B cell (primary cell): ENCODE data around the gene PHF13. TPM values are rescaled to one million over a fixed set of nuclear protein-coding genes. Genes with fewer than 3 reads are reported as not detected.

Experiments
- ATAC-seq: fragments of 200-7000 bp; cut with Tn5 transposase; one replicate; pipeline ENCODE4 v1.10.0; 2021; ENCODE audit warnings: low read depth, mild to moderate bottlenecking, moderate number of reproducible peaks, moderate library complexity
- CTCF ChIA-PET: fragments of 350-600 bp; sonication (Branson Sonifier 250); formaldehyde crosslinking; loops from one replicate; lab custom pipeline; 2021; ENCODE audit warnings: antibody characterized with exemption, inconsistent platforms; lab: Charles Lee
- POLR2A ChIA-PET: fragments of 350-600 bp; sonication (Branson Sonifier 250); formaldehyde crosslinking; loops from one replicate; lab custom pipeline; 2021; ENCODE audit warnings: antibody characterized with exemption; lab: Charles Lee
- DNase-seq: peaks from one replicate; pipeline ENCODE4 v3.0.0; 2013
- H2AFZ ChIP-seq: 2 replicates; pipeline ENCODE4 v1.6.1; 2012; ENCODE audit warnings: mild to moderate bottlenecking, low read depth, low read length; ENCODE audit not compliant: insufficient read depth, poor library complexity, severe bottlenecking
- H3K27ac ChIP-seq, 2 donors: 1 replicate in 1 of 2; 2 replicates in 1 of 2; pipeline ENCODE4 v1.5.1; 2012 to 2013; ENCODE audit warnings: low read length in 2 of 2, mild to moderate bottlenecking in 2 of 2, moderate library complexity in 1 of 2
- H3K27me3 ChIP-seq, 4 experiments: fragments of 200-600 bp in 1 of 4; sonication (generic) in 1 of 4; replicated peaks in 1 of 4; 1 replicate in 2 of 4; 2 replicates in 2 of 4; pipeline versions ENCODE4 v1.6.1 to v1.7.0; 2013 to 2016; ENCODE audit warnings: low read length in 3 of 4, mild to moderate bottlenecking in 2 of 4, mixed read lengths in 1 of 4, moderate library complexity in 1 of 4; ENCODE audit not compliant: insufficient read depth in 4 of 4, control insufficient read depth in 3 of 4; ENCODE audit errors: control extremely low read depth in 1 of 4
- H3K36me3 ChIP-seq, 2 experiments: replicated peaks in 1 of 2; 1 replicate in 1 of 2; 2 replicates in 1 of 2; pipeline versions ENCODE4 v1.6.1 to v1.7.1; 2013; ENCODE audit warnings: low read length in 1 of 2; ENCODE audit not compliant: insufficient read depth in 2 of 2, control insufficient read depth in 1 of 2; ENCODE audit errors: control extremely low read depth in 1 of 2, extremely low read depth in 1 of 2
- H3K4me1 ChIP-seq, 2 donors: fragments of 200-600 bp in 1 of 2; sonication (generic) in 1 of 2; 1 replicate in 1 of 2; 2 replicates in 1 of 2; pipeline versions ENCODE4 v1.5.1 to v1.6.1; 2013 to 2017; ENCODE audit warnings: low read length in 2 of 2; ENCODE audit not compliant: control insufficient read depth in 2 of 2, insufficient read depth in 2 of 2
- H3K4me2 ChIP-seq: replicated peaks from 2 replicates; pipeline ENCODE3; 2012; ENCODE audit warnings: mild to moderate bottlenecking, low read depth, low read length; ENCODE audit not compliant: poor library complexity, severe bottlenecking
- H3K4me3 ChIP-seq, 5 experiments: fragments of 200-600 bp in 1 of 5; sonication (generic) in 1 of 5; 1 replicate in 3 of 5; 2 replicates in 2 of 5; pipeline versions ENCODE4 v1.5.1 to v1.7.0; 2011 to 2016; ENCODE audit warnings: low read length in 4 of 5, mild to moderate bottlenecking in 4 of 5, low read depth in 2 of 5, control low read depth in 1 of 5, moderate library complexity in 1 of 5; ENCODE audit not compliant: insufficient read depth in 1 of 5; ENCODE audit errors: control extremely low read depth in 1 of 5, extremely low read depth in 1 of 5
- H3K79me2 ChIP-seq: fragments of 200-600 bp; sonication (generic); one replicate; pipeline ENCODE4 v1.6.0; 2016; ENCODE audit warnings: low read length; ENCODE audit not compliant: control insufficient read depth, insufficient read depth
- H3K9ac ChIP-seq: fragments of 200-600 bp; sonication (generic); 2 replicates; pipeline ENCODE4 v1.6.1; 2017; ENCODE audit warnings: mild to moderate bottlenecking, low read length, moderate library complexity
- H3K9me3 ChIP-seq, 3 donors: one replicate each; pipeline versions ENCODE4 v1.6.1 to v1.7.1; 2013; ENCODE audit warnings: low read length in 2 of 3; ENCODE audit not compliant: control insufficient read depth in 2 of 3, insufficient read depth in 1 of 3; ENCODE audit errors: control extremely low read depth in 1 of 3
- H4K20me1 ChIP-seq: 2 replicates; pipeline ENCODE4 v1.6.0; 2012; ENCODE audit warnings: mild to moderate bottlenecking, low read length; ENCODE audit not compliant: insufficient read depth, control insufficient read depth, poor library complexity, severe bottlenecking
- H3K27ac Mint-ChIP-seq: one replicate; pipeline ENCODE4 v1.8.0; 2021; ENCODE audit warnings: mixed read lengths
- H3K27me3 Mint-ChIP-seq: one replicate; pipeline ENCODE4 v1.8.0; 2021; ENCODE audit warnings: mixed read lengths
- H3K4me1 Mint-ChIP-seq: one replicate; pipeline ENCODE4 v1.8.0; 2021; ENCODE audit warnings: mixed read lengths
- H3K4me3 Mint-ChIP-seq: one replicate; pipeline ENCODE4 v1.8.0; 2021; ENCODE audit warnings: mixed read lengths
- H3K9me3 Mint-ChIP-seq: one replicate; pipeline ENCODE4 v1.8.0; 2022; ENCODE audit warnings: mixed read lengths; ENCODE audit not compliant: insufficient read depth
- EZH2 ChIP-seq: IDR thresholded peaks from 2 replicates; pipeline ENCODE4 v1.6.1; 2012; ENCODE audit warnings: borderline replicate concordance, low read depth, mild to moderate bottlenecking, moderate library complexity, low read length; ENCODE audit not compliant: insufficient read depth, poor library complexity, severe bottlenecking
- WGBS: methylation state at CpG from one replicate; pipeline ENCODE4 v1.1.5; 2013; ENCODE audit warnings: missing lambda C conversion rate; ENCODE audit not compliant: insufficient coverage; 5-methylcytosine and 5-hydroxymethylcytosine counted together
- intact Hi-C: fragments of 100-400 bp; cut with micrococcal nuclease; formaldehyde crosslinking; loops from one replicate; pipeline ENCODE4 v1.10.0; 2022
- polyA plus RNA-seq: library from polyadenylated mRNA; depleted of rRNA; stranded (reverse); fragments of >200 nt; gene quantifications from 2 replicates; pipeline ENCODE4 v1.2.3, GENCODE V29; 2012
- total RNA-seq, 2 donors: library from RNA; stranded (reverse); fragments of 120-200 nt in 1 of 2; gene quantifications; 1 replicate in 1 of 2; 2 replicates in 1 of 2; pipeline versions ENCODE4 v1.2.3 to v1.2.4, GENCODE V29; 2013 to 2022
- TF ChIP-seq, protein P1 (sequence below): fragments of 200-600 bp; IDR thresholded peaks from one replicate; pipeline ENCODE4 v1.8.0; 2022; ENCODE audit warnings: antibody characterized with exemption, mild to moderate bottlenecking

Gene PHF13
- total and polyA plus RNA-seq, 2 donors (not counting 1 experiment from before 2014, with no cell fraction given): 5.3 to 11.0 TPM

DNA sequence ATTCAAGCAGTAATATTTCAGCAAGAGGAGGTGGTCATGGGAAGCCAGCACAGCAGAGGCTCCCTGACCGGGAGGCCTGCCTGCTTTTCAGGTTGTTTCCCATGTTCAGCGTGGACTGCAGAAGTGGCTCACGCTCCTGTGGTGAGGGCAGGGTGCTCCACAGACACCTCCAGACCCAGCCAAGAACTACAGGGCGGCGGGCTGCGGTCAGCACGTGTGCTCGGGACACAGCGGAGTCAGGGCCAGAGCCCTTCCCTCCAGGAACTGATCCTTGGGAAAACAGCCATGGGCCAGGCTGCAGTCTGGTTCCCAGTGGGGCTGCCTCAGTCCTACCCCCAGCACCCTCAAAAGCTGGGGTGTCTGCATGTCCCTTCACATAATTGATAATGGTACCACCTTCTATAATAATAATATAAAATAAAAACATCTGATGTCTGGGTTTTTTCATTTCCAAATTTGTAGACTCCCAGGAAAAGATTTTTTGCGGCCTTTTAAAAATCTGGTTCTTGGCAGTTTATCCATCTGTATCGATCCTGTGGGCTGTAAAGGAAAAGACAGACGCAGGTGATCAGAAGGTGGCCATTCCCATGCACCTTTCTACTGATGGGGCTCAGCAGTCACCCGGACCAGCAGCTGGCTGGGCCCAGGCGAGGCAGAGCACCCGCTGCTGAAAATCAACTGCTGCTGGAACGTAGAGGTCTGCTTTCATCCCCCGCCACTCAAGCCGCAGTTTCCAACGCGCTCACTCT, 21.8 kb downstream of the PHF13 start:
- Mint-ChIP-seq H3K4me3 (no peak overlapping the region), H3K27ac (no peak overlapping the region), H3K27me3 (no peaks in the 10 kb centered on the region), H3K9me3 (no peaks in the 10 kb centered on the region), H3K4me1 (no peaks in the 10 kb centered on the region)
- ChIA-PET POLR2A (no interaction called here), CTCF (interaction anchor here (0.9 to 2.2 kb wide), 5 partner anchors 10 to 152 kb away, joined by 3 to 7 read pairs (median 4); partner anchors contain the start of genes NOL9 and TAS1R1)
- no peak overlapping the region for H3K4me3 ChIP-seq
- H3K79me2 ChIP-seq: no peaks in the 10 kb centered on the region
- H4K20me1 ChIP-seq: no peaks in the 10 kb centered on the region
- ATAC-seq: no peak
- no peak overlapping the region for H3K4me2 ChIP-seq
- intact Hi-C loops: no loop called here
- H3K36me3 ChIP-seq: peaks cover 4 to 52% of the 10 kb centered on the region in 2 experiments
- H3K27ac ChIP-seq: no peak overlapping the region
- H3K9me3 ChIP-seq: no peaks in the 10 kb centered on the region
- TF ChIP-seq, protein P1, sequence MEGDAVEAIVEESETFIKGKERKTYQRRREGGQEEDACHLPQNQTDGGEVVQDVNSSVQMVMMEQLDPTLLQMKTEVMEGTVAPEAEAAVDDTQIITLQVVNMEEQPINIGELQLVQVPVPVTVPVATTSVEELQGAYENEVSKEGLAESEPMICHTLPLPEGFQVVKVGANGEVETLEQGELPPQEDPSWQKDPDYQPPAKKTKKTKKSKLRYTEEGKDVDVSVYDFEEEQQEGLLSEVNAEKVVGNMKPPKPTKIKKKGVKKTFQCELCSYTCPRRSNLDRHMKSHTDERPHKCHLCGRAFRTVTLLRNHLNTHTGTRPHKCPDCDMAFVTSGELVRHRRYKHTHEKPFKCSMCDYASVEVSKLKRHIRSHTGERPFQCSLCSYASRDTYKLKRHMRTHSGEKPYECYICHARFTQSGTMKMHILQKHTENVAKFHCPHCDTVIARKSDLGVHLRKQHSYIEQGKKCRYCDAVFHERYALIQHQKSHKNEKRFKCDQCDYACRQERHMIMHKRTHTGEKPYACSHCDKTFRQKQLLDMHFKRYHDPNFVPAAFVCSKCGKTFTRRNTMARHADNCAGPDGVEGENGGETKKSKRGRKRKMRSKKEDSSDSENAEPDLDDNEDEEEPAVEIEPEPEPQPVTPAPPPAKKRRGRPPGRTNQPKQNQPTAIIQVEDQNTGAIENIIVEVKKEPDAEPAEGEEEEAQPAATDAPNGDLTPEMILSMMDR: no peak
- no peak for TF ChIP-seq EZH2
- H2AFZ ChIP-seq: no peak overlapping the region
- no peaks in the 10 kb centered on the region for H3K27me3 ChIP-seq
- 97% methylated on average over 19 of the region's 20 CpGs for WGBS
- no peak for DNase-seq
- no peaks in the 10 kb centered on the region for H3K4me1 ChIP-seq
- no peak overlapping the region for H3K9ac ChIP-seq
